ENCODE results near the gene PDPN.

DNA sequence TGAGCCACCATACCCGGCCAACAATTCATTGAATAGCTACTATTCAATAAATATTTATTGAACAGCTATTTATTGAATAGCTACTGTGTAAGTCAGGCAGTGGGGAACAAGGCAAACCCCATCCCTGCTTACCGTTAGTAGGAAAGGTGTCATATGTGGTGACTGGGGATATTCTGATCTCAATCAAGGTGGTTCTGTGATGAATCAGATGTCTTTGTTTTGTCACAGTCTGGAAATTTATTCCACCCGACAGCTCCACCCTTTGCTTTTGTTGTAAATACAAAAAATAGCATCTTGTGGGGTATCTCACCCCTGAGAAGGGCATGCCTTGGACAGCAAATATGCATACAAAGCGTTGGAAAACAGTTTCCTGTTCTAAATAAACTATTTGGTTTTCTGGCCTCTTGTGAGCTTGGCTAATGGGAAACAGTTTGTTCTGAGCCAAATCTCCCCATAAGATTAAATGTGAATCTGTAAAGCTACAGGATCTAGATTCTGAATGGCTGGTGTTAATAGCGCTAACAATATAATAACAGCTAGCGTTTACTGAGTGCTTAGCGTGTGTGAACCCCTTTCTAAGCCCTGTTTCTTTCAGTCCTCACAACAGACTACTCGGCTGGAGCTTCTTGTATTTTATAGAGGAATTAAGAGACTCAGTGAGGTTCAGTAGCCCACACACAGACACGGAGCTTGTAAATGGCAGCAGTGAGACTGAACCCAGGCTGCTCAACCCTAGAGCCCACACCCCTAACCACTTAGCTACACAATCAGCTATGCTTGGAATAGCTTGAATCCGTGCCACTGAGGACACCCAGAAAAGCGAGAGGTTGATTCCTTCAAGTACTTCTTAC, 5.5 kb downstream of the PDPN start:
- TF ChIP-seq CTCF (IDR thresholded peaks at IDR 0.05) (no peak), POLR2A (IDR thresholded peaks at IDR 0.05) (no peak)

Measured in vagina (tissue), 2 donors.